Stimulated activated CD8-positive, alpha-beta memory T cell treated with anti-CD3 and anti-CD28 coated beads, Interleukin-12 subunit alpha, Interleukin-12 subunit beta, amount 100 ng/mL, for 1 hour (primary cell): ENCODE data around the gene E2F7.

ENCODE experiments used
- DNase-seq: peaks from one replicate; pipeline ENCODE4 v3.0.0-alpha.2; 2020; ENCODE audit warnings: low read depth

E2F7 gene

DNA sequence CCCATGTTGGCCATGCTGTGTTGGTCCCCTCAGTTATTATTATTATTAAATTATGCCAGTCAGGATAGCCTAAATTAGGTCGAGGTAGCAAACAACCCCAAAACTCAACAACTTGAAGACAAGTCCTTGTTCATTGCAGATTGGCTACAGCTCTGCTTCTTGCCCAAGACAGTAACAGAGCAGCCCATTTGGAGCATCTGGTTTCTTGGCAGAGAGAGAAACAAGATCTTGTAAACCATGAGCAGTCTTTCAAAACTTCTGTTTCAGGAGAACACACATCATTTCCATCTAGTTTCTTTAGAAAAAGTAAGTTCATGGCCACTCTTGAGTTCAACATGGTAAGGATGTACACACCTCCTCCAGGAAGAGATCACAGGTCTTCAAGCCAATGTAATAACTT is 52.3 kb downstream of the E2F7 start:
- DNase-seq = no peak

DNA sequence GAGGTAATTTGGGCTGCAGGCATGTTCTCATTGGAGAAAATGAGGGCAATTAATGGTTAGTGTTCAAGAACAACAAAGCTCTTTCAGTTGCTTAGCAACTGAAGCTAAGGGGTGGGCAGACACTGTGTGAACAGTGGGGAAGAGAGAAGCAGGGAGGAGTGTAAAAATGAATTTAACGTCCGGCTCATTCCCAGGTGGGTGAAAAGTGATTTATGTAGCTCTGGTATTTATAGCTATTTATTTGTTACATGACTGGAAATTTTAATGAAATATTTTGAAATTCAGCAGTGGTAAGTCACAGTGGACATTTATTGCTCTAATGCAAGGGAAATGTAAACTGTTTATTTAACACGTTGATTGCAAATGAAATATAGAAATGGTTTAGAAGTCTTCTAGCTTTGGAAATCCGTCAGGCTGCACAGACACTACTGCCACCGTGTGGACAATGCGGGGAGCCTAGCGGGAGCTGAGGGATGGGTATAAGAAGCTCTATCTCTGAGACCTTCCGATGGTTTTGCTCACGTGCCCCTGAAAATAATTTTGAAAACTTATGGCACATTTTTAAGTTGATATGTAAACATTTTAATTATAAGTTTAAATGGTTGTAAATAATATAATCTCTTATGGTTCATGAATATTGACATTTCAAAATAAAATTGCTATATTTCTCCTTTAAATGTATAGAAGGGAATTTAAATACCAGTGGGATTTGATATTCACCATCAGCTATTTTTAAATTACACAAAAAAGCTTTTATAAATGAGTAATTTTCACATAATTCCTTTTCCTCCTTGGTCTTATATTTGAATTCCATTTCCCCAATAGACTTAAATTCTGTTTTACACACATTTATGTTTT is 54.4 kb downstream of the E2F7 start:
- peak; percentile 35 for DNase-seq

DNA sequence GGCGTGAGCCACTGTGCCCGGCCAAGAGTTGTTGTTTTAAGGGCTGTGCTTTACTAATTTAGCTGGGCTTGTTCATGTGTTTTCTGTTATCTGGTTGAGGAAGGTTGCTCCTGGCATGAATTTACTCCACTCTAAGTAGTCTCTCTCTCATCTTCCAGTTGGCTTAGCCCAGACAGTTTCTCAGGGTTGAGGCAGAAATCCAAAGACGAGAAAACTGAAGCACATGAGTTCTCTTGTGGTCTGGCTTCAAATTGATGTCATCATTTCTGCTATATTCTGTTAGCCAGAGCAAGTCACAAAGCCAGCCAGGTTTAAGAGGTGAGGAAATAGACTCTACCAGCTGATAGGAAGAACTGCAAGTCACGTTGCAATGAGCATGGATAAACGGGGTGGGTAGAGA is 57.9 kb downstream of the E2F7 start:
- DNase-seq = no peak

DNA sequence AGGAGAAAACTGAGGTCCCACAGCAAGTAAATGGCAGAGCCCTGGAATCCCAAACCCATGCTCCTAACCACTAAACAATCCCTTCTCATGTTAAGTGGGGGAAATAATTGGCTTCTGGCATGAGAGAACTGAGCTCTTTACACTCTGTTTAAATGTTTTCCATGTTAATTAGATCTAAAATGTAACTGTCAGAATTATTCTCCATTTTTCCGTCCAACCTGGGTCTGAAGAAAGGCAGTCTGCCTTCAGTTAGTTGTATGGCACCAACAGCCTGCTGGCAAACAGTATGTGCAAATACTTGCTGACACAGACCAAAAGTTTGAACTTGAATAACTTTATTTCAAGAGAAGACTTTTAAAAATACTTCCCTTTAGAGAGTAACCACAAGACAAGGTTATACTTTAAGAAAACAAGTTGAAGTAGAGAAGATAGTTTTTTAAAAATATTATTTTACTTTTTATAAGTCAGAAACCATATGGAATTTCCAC is 59.7 kb downstream of the E2F7 start:
- no peak for DNase-seq

DNA sequence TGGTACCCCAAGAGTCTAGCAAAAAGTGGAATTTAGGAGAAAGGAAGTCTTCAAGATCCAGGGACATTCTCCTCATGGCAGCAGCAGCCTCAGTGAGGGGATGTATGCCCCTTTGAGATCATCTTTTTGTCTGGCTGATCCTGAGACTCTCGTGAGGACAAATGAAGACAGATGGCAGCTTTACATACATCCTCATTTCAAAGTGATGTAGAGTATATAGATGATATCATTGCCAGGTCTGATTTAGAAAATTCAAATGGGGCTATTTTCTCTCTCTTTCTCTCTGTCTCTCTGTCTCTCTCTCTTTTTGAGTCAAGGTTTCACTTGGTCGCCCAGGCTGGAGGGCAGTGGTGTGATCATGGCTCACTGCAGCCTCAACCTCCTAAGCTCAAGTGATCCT is 61.5 kb downstream of the E2F7 start:
- no peak for DNase-seq

DNA sequence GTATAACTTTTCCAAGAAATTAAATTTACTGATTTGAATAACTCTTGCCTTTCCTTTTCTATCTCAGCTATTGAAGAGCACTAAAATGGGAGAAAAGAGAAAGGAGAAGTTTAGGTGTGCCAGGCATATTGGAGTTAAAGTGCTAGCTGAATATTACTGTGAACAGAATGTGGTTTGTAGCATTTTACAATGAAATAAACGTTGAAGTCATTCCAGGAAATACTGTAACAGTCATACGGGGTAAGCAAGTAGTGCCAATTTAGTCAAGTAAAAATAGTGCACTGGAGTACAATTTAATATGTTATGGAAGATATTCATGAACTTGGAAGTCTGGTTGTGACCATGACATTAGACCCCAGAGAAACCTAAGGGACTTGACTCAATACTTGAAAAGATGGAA is 62.1 kb downstream of the E2F7 start:
- no peak for DNase-seq

DNA sequence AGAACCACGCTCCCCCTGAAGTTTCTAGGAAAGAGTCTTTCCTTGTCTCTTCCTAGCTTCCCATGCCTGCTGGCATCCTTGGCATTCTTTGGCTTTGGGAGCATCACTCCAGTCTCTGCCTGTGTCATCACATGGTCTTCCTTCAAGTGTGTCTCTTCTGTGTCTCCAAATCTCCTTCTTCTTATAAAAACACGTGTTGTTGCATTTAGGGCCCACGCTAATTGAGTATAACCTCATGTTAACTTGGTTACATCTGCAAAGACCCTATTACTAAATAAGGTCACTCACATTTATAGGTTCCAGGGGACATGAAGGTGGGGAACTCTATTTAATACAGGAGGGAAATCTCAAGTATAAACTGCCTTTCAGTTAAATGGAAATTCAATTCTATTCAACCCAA is 63.0 kb downstream of the E2F7 start:
- no peak for DNase-seq

DNA sequence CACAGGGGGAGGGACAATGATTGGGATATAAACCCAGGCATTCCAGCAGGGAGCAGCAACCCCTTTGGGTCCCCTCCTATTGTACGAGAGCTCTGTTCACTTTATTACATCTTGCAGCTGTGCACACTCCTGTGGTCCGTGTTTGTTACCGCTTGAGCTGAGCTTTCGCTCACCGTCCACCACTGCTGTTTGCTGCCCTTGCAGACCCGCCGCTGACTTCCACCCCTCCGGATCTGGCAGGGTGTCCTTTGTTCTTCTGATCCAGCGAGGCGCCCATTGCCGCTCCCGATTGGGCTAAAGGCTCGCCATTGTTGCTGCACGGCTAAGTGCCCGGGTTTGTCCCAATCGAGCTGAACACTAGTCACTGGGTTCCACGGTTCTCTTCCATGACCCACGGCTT is 64.1 kb downstream of the E2F7 start:
- DNase-seq = no peak

DNA sequence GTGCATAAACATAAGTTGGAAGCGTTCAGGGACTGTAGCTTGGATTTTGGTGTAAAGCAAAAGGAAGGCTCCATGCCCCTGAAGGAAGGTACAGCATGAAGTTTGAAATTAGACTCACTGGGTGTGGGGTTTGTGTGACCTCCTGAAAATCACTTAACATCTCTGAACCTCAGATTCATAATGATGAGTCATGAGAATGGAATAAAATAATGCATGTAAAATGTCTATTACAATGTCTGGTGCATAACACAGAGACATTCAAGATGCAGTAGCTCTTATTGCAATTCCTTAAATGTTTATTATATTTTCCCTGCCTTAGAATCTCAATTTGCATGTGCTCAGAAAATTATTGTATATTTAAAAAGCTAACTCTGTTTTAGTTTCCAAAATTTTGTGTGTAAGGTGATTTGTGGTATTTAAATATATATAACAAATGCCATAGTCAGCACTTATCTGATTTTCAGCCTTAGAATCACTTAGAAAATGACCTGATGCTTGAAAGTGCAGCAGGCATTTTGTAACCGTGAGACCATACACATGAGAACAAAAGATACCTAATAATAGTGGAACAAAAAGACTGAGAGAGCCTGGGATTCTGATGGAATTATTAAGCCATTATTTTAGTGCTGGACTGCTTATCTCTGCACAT is 66.3 kb downstream of the E2F7 start:
- no peak for DNase-seq

DNA sequence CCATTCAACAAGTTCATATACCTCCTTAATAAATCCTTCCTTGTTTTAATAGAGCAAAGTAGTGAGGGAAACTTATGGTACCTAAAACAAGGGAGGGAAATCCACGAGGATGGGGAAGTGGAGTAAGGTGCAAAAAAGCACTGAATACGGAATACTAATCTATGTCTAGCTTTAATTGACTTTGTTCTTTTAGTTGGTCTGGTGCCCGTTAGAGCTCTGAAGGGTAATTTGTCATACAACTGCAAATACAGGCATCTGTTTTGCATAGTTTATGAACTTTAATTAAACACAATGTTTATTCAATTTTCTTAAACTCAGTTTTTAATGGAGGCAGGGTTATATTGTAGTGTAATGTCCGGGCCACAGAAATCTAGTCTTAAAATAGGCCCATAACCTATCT is 67.0 kb downstream of the E2F7 start:
- DNase-seq = no peak

DNA sequence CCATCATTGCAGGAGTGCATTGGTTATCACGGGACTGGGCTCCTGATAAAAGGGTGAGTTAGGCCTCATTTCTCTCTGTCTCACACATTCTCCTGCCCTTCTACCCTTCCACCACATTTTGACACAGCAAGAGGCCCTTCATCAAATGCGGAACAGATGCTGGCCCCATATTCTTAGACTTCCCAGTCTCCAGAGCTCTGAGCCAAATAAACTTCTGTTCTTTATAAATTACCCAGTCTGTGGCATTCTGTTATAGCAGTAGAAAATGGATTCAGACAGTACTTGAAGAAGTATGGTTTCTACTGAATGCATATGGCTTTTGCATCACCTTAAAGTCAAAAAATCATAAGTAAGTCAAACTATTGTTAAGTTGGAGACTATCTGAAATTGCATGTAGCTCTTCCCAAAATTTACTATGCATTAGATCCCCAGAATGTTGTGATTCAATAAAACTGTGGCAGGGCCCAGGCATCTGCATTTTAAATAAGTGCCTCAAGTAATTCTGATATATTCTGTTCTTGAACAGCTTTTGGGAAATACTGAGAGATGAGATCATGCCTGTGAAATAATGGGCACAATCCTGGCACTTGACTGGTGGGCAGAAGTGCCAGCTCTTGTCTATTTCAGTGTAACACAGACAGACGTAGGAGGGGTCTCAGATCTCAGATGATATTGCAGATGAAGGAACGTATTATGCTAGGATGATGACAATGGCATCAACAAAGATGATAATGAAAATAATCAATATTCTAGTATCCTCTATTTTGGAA is 68.2 kb downstream of the E2F7 start:
- no peak for DNase-seq

DNA sequence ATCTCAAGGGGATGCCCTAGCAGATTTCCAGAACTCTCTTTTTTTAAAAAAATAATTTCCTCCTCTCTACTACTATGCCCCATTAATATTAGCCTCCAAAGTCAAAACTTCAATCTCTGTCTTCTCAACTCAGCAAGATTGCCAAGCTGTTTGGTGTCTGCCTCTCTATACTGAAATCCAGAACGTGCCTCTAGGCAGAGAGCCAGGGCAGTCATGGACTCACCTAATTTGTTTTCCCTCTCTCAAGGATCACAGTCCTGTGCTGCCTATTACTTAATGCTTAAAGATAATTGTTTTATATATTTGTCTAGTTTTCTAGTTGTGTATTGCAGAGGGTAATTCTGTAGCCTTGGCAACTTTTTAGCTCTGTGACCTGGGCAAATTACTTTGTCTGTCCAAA is 74.7 kb downstream of the E2F7 start:
- DNase-seq = no peak

DNA sequence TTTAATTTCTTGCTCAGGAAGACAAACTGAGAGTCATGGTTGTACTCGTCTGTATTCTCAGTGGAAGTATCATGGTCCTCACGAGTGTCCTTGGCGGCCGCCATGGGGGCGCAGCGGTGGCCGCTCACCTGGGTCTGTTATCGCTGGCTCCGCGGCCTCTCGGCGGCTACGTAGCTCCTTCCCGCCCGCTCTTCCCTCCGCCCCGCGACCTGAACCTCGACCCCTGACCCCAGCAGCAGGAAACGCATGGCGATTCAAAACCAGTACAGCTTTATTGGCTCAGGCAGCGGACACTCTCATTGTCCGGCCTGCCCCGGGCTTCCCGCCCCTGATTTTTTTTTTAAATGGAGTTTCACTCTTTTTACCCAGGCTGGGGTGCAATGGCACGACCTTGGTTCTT is 80.8 kb downstream of the E2F7 start:
- DNase-seq = no peak

DNA sequence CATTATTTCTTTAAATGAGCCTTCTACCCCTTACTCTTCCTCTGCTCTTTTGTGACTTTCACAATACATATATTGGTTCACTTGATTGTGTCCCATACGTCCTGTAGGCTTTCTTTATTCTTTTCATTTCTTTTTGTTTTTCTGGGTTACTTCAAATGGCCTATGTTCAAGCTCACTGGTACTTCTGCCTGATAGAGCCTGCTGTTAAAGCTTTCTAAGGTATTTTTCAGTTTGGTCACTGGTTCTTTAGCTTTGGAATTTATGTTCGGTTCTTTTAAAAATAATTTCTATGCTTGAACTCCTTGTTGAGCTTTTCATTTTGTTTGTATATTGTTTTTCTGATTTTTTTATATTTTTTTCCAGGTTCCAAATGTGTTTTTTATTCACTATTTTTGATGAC is 81.9 kb downstream of the E2F7 start:
- no peak for DNase-seq

DNA sequence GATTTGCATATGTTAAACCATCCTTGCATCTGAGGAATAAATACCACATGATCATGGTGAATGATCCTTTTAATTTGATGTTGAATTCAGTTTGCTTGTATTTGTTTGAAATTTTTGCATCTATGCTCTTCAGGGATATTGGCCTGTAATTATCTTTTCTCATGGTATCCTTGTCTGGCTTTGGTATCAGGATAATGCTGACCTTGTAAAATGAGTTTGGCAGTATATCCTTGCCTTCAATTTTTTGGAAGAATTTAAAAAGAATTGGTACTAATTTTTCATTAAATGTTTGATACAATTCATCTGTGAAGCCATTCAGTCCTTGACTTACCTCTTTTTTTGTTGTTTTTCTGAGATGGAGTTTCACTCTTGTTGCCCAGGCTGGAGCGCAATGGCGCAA is 85.2 kb downstream of the E2F7 start:
- DNase-seq = no peak

DNA sequence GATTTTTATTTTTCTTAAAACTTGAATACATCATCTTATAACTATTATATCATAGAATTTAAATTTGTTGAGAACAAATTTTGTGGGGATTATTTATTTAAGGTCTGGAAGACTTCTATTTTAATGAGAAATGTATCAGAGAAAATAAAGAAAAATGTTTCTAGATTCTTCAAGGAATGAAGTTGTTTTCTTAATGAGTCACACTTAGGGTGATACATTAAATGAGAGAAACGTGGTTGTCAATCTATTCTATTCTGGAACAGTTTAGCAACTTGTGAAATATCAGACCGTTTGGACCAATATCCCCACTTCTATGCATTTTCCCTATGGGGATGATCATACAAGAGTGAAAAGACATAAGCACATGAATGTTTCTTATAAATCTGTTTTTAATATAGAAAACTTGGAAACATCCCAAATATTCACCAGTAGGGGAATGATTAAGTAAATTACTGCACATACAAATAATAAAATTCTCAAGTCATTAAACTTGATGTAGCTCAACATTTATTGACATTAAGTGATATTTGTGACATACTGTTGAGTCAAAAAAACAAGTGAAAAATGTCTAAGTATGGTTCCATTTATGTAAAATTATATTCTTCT is 88.5 kb downstream of the E2F7 start:
- no peak for DNase-seq
